K562 (cell line): ENCODE results near the gene EN1. TPM values are rescaled to one million over a fixed set of nuclear protein-coding genes. Genes with fewer than 3 reads are reported as not detected.

Experiments used
- ATAC-seq: fragments of 200-7000 bp; cut with Tn5 transposase; 3 replicates; pipeline ENCODE4 v1.9.1; 2020; ENCODE audit warnings: moderate library complexity
- BruUV-seq: library from RNA; stranded (reverse); fragments of 400-500 nt; replicated peaks from 2 replicates; lab custom pipeline; 2021; lab: Mats Ljungman, UMichigan
- CTCF ChIA-PET: fragments of 300-600 bp; formaldehyde crosslinking; extraction: SDS; loops from one replicate; lab custom pipeline; 2021; ENCODE audit warnings: low intra/inter-chr PET ratio; lab: Yijun Ruan, JAX
- POLR2A ChIA-PET: fragments of 300-600, 350-650 bp; sonication (Branson Sonifier 250); formaldehyde crosslinking; extraction: SDS; loops from one replicate; lab custom pipeline; 2021; ENCODE audit warnings: antibody characterized with exemption, inconsistent platforms; lab: Yijun Ruan, JAX
- DNase-seq, 4 experiments: peaks; one replicate each; pipeline versions ENCODE4 v3.0.0 to v3.0.0-alpha.2; 2011 to 2018; ENCODE audit warnings: low spot score in 3 of 4, mixed read lengths in 3 of 4; ENCODE audit errors: extremely low read depth in 1 of 4
- FAIRE-seq: peaks from 2 replicates; lab custom pipeline; 2011; peaks lifted over from hg19 to GRCh38; lab: Jason Lieb, UNC
- H2AFZ ChIP-seq: 2 replicates; pipeline ENCODE4 v1.6.0; 2011; ENCODE audit warnings: low read depth, low read length, control low read depth, inconsistent platforms
- H3K27ac ChIP-seq: fragments of 200-600 bp; 3 replicates; pipeline ENCODE4 v1.8.0; 2011; ENCODE audit warnings: low read depth, mild to moderate bottlenecking, control low read depth, inconsistent platforms, low read length, moderate library complexity, mixed read lengths; ENCODE audit errors: extremely low read depth
- H3K27me3 ChIP-seq, 2 experiments: fragments of 300-600 bp in 1 of 2; 2 replicates in 1 of 2; 3 replicates in 1 of 2; pipeline versions ENCODE4 v1.6.0 to v1.8.0; 2011; ENCODE audit warnings: inconsistent platforms in 2 of 2, low read length in 2 of 2, mild to moderate bottlenecking in 1 of 2, mixed read lengths in 1 of 2, moderate library complexity in 1 of 2; ENCODE audit not compliant: control insufficient read depth in 2 of 2, insufficient read depth in 2 of 2
- H3K36me3 ChIP-seq: fragments of 300-600 bp; 3 replicates; pipeline ENCODE4 v1.8.0; 2011; ENCODE audit warnings: mild to moderate bottlenecking, low read length, inconsistent platforms; ENCODE audit not compliant: control insufficient read depth, insufficient read depth
- H3K4me1 ChIP-seq, 2 experiments: fragments of 200-600 bp in 1 of 2; replicated peaks in 1 of 2; 2 replicates in 1 of 2; 3 replicates in 1 of 2; pipeline versions ENCODE4 v1.5.1 to v1.8.0; 2011; ENCODE audit warnings: inconsistent platforms in 2 of 2, low read length in 2 of 2, mild to moderate bottlenecking in 1 of 2, mixed read lengths in 1 of 2, moderate library complexity in 1 of 2; ENCODE audit not compliant: control insufficient read depth in 2 of 2, insufficient read depth in 2 of 2
- H3K4me2 ChIP-seq: 2 replicates; pipeline ENCODE4 v1.6.1; 2011; ENCODE audit warnings: low read length, control low read depth, inconsistent platforms, mixed read lengths; ENCODE audit not compliant: insufficient read depth
- H3K4me3 ChIP-seq: fragments of 200-600 bp; sonication (generic), shearing (Covaris generic); 2 replicates; pipeline ENCODE4 v1.5.1; 2016; ENCODE audit warnings: control low read depth, inconsistent platforms
- H3K79me2 ChIP-seq: fragments of 200-600 bp; 3 replicates; pipeline ENCODE4 v1.8.0; 2011; ENCODE audit warnings: low read length, inconsistent platforms; ENCODE audit not compliant: control insufficient read depth, insufficient read depth
- H3K9ac ChIP-seq, 2 experiments: 2 replicates each; pipeline versions ENCODE4 v1.6.0 to v1.6.1; 2011; ENCODE audit warnings: low read depth in 2 of 2, low read length in 2 of 2, control low read depth in 1 of 2, inconsistent platforms in 1 of 2, mild to moderate bottlenecking in 1 of 2, mixed read lengths in 1 of 2; ENCODE audit not compliant: insufficient read depth in 1 of 2
- H3K9me1 ChIP-seq: one replicate; pipeline ENCODE4 v1.6.0; 2011; ENCODE audit warnings: inconsistent platforms, mild to moderate bottlenecking, low read length, moderate library complexity; ENCODE audit not compliant: control insufficient read depth, insufficient read depth
- H3K9me3 ChIP-seq: replicated peaks from 2 replicates; pipeline ENCODE4 v1.5.1; 2011; ENCODE audit warnings: low read depth, low read length, inconsistent platforms; ENCODE audit not compliant: control insufficient read depth, insufficient read depth
- H4K20me1 ChIP-seq: replicated peaks from 2 replicates; pipeline ENCODE4 v1.6.1; 2011; ENCODE audit warnings: low read length, inconsistent platforms, mixed read lengths; ENCODE audit not compliant: control insufficient read depth, insufficient read depth
- ATF7 ChIP-seq: fragments of 450-650 bp; IDR thresholded peaks from 2 replicates; pipeline ENCODE4 v1.7.1; 2014; ENCODE audit warnings: mild to moderate bottlenecking, moderate library complexity
- KAT7 ChIP-seq: sonication (generic); formaldehyde crosslinking; IDR thresholded peaks from 2 replicates; pipeline ENCODE4 v1.8.0; 2022; ENCODE audit warnings: missing genetic modification reagents, mild to moderate bottlenecking, borderline replicate concordance
- KHSRP ChIP-seq: fragments of 450-650 bp; IDR thresholded peaks from 2 replicates; pipeline ENCODE4 v1.6.1; 2017
- MAFF ChIP-seq: IDR thresholded peaks from 2 replicates; pipeline ENCODE4 v1.6.1; 2012; ENCODE audit warnings: low read length, improper control_type of control experiment
- NFE2 ChIP-seq: IDR thresholded peaks from 2 replicates; pipeline ENCODE4 v1.6.1; 2014; ENCODE audit warnings: antibody characterized with exemption, low read depth
- NR3C1 ChIP-seq: sonication (generic); formaldehyde crosslinking; IDR thresholded peaks from 2 replicates; pipeline ENCODE4 v1.8.1; 2022; ENCODE audit warnings: missing genetic modification reagents
- PCBP2 ChIP-seq: fragments of 200-400 bp; formaldehyde crosslinking; IDR thresholded peaks from 2 replicates; pipeline ENCODE4 v1.6.1; 2018; ENCODE audit warnings: low read length, low read depth, mild to moderate bottlenecking, moderate library complexity; ENCODE audit not compliant: poor library complexity, severe bottlenecking
- RBM17 ChIP-seq: fragments of 200-400 bp; formaldehyde crosslinking; IDR thresholded peaks from 2 replicates; pipeline ENCODE4 v1.6.1; 2017; ENCODE audit warnings: low read depth, mild to moderate bottlenecking, low read length, borderline replicate concordance
- SIRT6 ChIP-seq: IDR thresholded peaks from one replicate; pipeline ENCODE4 v1.6.1; 2012; ENCODE audit warnings: low read depth, mild to moderate bottlenecking, control low read depth, inconsistent platforms, low read length, moderate library complexity
- TEAD4 ChIP-seq, 2 experiments: sonication (generic) in 1 of 2; formaldehyde crosslinking in 1 of 2; IDR thresholded peaks; 2 replicates each; pipeline versions ENCODE4 v1.6.1 to v1.8.0; 2012 to 2022; ENCODE audit warnings: borderline replicate concordance in 1 of 2, inconsistent platforms in 1 of 2, low read length in 1 of 2, mild to moderate bottlenecking in 1 of 2, missing genetic modification reagents in 1 of 2
- ZC3H8 ChIP-seq: fragments of 450-650 bp; IDR thresholded peaks from 2 replicates; pipeline ENCODE4 v1.6.1; 2017
- ZKSCAN1 ChIP-seq: fragments of 150-350 bp; IDR thresholded peaks from 2 replicates; pipeline ENCODE4 v1.6.1; 2016; ENCODE audit warnings: low read depth, low read length
- ZNF507 ChIP-seq: conservative IDR thresholded peaks from 2 replicates; pipeline ENCODE4 v1.6.1; 2017; ENCODE audit warnings: missing genetic modification characterization, missing compliant biosample characterization
- WGBS: fragments of 100-300 bp; shearing (Covaris generic); methylation state at CpG from one replicate; pipeline ENCODE4 v1.1.6; 2016; ENCODE audit warnings: low coverage, mixed read lengths; ENCODE audit not compliant: insufficient coverage; ENCODE audit errors: missing lambda C conversion rate; 5-methylcytosine and 5-hydroxymethylcytosine counted together
- in situ Hi-C: fragments of 300-500 bp; cut with MboI; formaldehyde crosslinking; loops from 4 replicates; pipeline ENCODE4 v1.15.0; 2018; ENCODE audit warnings: inconsistent platforms, mixed read lengths
- intact Hi-C: fragments of 100-400 bp; cut with micrococcal nuclease; formaldehyde crosslinking; loops from 2 replicates; pipeline ENCODE4 v1.14.2; 2022
- polyA plus RNA-seq, 8 experiments: library from polyadenylated mRNA; depleted of rRNA in 4 of 8; stranded (reverse) in 5 of 8; unstranded in 3 of 8; fragments of >200 nt; fragmentation: Nextera tagmentation in 2 of 8; fragmentation: Illumina TruSeq in 1 of 8; extraction: Ambion mirVana in 2 of 8; extraction: Trizol in 1 of 8; gene quantifications; 2 replicates each; pipeline versions ENCODE4 v1.2.1 to v1.2.3, GENCODE V29; 2011 to 2014; ENCODE audit warnings: inconsistent platforms in 1 of 8, missing spikeins in 1 of 8
- total RNA-seq, 7 experiments: library from RNA; depleted of rRNA in 6 of 7; stranded (reverse); fragments of >200 nt in 6 of 7; fragmentation: Illumina TruSeq in 2 of 7; extraction: Trizol in 2 of 7; gene quantifications; 2 replicates each; pipeline versions ENCODE4 v1.2.1 to v1.2.3, GENCODE V29; 2011 to 2021; ENCODE audit warnings: low replicate concordance in 1 of 7
- TF ChIP-seq, protein P1 (sequence below): fragments of 250-450 bp; sonication (Bioruptor Pico); IDR thresholded peaks from 2 replicates; pipeline ENCODE4 v1.9.0; 2021; ENCODE audit warnings: mild to moderate bottlenecking, inconsistent platforms
- TF ChIP-seq, protein P2 (sequence below): fragments of 450-650 bp; formaldehyde crosslinking; IDR thresholded peaks from 2 replicates; pipeline ENCODE4 v1.4.0; 2020; ENCODE audit warnings: mild to moderate bottlenecking, moderate library complexity
- TF ChIP-seq, protein P3 (sequence below): fragments of 250-450 bp; sonication (Bioruptor Pico); IDR thresholded peaks from 2 replicates; pipeline ENCODE4 v1.4.0; 2020; ENCODE audit warnings: mild to moderate bottlenecking

The EN1 gene
- total and polyA plus RNA-seq, 9 of the 15 experiments (the other 6 are each of a cell fraction or from before 2014, with no cell fraction given): 0.06 to 2.0 (median 0.51) TPM

DNA sequence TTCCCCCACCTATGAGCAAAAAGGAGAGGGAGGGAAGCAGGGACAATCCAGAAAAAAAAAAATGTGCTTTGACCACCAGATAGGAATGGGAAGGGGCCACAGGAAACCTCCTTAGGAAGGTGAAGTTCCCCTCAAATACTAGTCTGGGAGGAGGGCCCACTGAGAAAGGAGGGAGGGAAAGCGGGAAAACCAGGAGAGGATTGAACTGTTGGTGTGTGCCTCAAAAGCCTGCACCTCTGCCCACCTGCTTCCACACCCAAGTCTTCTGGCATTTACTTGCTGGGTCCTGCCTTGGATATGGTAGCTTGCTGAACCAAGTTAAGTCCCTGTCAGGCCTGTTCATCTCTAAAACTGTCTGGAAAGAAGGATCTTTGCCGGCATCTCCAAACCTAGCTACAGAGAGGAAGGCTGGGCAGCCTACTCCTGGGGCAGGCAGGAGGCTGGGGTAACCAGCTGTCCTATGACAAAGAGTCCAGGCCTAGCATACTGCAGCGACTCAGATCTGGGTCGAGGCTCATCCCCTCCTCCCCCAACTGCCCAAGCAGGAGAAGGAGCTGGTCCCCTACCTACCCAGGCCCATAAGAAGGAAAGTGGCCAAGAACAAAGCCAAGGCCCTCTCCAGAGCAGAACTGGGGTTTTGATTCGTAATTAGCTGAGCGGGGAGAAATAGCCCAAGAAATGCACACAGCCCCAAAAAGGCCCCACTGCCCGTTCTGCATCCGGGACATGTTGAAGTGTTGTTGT lies 3.0 kb downstream of the EN1 start:
- Histone ChIP-seq H3K4me2 (peak overlapping the region; percentile 46), H2AFZ (no peak overlapping the region), H3K4me1 (peaks cover 6 to 34% of the 10 kb centered on the region in 2 experiments; a peak in 4 of 5 replicates), H3K79me2 (no peaks in the 10 kb centered on the region), H3K4me3 (0 out of 2 replicates have a peak overlapping the region, but pooled peaks have one; percentile 13), H3K27me3 (peaks cover 17 to 32% of the 10 kb centered on the region in 2 experiments; a peak in 4 of 5 replicates), H3K27ac (no peak overlapping the region), H3K36me3 (no peaks in the 10 kb centered on the region), H3K9me3 (no peaks in the 10 kb centered on the region), H3K9me1 (no peaks in the 10 kb centered on the region), H4K20me1 (no peaks in the 10 kb centered on the region), H3K9ac (no peak overlapping the region)
- FAIRE-seq: no peak
- POLR2A ChIA-PET: interaction anchor here (0.6 to 1.2 kb wide), 4 partner anchors 45 to 617 kb away, joined by 3 to 5 read pairs (median 3); no protein-coding TSS in a partner anchor
- intact Hi-C loops (loop anchor here (10.0 kb wide), 1 partner anchor 80 kb away; no protein-coding TSS in a partner anchor), in situ Hi-C loops (loop anchor here (10.0 kb wide), 1 partner anchor 200 kb away; no protein-coding TSS in a partner anchor)
- no peak for ATAC-seq
- TF ChIP-seq ZKSCAN1 (no peak), NR3C1 (CRISPR knock-in tag) (no peak), NFE2 (no peak), ZC3H8 (no peak), MAFF (no peak), TEAD4 (IDR thresholded peaks at IDR 0.05; ENCODE audit: low read length) (no peak), TEAD4 (CRISPR knock-in tag; IDR thresholded peaks at IDR 0.05; ENCODE audit: borderline replicate concordance) (no peak), PCBP2 (no peak), ATF7 (no peak), KHSRP (no peak), ZNF507 (tag) (no peak), RBM17 (no peak), KAT7 (CRISPR knock-in tag) (no peak), SIRT6 (no peak)
- TF ChIP-seq, protein P1, sequence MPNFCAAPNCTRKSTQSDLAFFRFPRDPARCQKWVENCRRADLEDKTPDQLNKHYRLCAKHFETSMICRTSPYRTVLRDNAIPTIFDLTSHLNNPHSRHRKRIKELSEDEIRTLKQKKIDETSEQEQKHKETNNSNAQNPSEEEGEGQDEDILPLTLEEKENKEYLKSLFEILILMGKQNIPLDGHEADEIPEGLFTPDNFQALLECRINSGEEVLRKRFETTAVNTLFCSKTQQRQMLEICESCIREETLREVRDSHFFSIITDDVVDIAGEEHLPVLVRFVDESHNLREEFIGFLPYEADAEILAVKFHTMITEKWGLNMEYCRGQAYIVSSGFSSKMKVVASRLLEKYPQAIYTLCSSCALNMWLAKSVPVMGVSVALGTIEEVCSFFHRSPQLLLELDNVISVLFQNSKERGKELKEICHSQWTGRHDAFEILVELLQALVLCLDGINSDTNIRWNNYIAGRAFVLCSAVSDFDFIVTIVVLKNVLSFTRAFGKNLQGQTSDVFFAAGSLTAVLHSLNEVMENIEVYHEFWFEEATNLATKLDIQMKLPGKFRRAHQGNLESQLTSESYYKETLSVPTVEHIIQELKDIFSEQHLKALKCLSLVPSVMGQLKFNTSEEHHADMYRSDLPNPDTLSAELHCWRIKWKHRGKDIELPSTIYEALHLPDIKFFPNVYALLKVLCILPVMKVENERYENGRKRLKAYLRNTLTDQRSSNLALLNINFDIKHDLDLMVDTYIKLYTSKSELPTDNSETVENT (CRISPR knock-in tag): no peak
- TF ChIP-seq, protein P2, sequence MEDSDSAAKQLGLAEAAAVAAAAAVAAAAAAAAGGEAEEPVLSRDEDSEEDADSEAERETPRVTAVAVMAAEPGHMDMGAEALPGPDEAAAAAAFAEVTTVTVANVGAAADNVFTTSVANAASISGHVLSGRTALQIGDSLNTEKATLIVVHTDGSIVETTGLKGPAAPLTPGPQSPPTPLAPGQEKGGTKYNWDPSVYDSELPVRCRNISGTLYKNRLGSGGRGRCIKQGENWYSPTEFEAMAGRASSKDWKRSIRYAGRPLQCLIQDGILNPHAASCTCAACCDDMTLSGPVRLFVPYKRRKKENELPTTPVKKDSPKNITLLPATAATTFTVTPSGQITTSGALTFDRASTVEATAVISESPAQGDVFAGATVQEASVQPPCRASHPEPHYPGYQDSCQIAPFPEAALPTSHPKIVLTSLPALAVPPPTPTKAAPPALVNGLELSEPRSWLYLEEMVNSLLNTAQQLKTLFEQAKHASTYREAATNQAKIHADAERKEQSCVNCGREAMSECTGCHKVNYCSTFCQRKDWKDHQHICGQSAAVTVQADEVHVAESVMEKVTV: no peak
- TF ChIP-seq, protein P3, sequence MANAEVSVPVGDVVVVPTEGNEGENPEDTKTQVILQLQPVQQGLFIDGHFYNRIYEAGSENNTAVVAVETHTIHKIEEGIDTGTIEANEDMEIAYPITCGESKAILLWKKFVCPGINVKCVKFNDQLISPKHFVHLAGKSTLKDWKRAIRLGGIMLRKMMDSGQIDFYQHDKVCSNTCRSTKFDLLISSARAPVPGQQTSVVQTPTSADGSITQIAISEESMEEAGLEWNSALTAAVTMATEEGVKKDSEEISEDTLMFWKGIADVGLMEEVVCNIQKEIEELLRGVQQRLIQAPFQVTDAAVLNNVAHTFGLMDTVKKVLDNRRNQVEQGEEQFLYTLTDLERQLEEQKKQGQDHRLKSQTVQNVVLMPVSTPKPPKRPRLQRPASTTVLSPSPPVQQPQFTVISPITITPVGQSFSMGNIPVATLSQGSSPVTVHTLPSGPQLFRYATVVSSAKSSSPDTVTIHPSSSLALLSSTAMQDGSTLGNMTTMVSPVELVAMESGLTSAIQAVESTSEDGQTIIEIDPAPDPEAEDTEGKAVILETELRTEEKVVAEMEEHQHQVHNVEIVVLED (CRISPR knock-in tag): no peak
- CTCF ChIA-PET: no interaction called here
- 33% methylated on average over 7 of the region's 8 CpGs for WGBS
- no peak for DNase-seq
- no TSS peak for BruUV-seq
